Immature natural killer cell (primary cell): ENCODE results near the gene PCARE. TPM values are rescaled to one million over a fixed set of nuclear protein-coding genes. Genes with fewer than 3 reads are reported as not detected.

Source experiments
- DNase-seq, 3 donors: peaks; one replicate each; pipeline ENCODE4 v3.0.0; 2022; ENCODE audit warnings: mixed read lengths in 1 of 3
- H3K27ac Mint-ChIP-seq, 6 donors: one replicate each; pipeline ENCODE4 v1.8.0; 2020; ENCODE audit warnings: mixed read lengths in 6 of 6, mild to moderate bottlenecking in 5 of 6, inconsistent platforms in 4 of 6, moderate library complexity in 3 of 6
- H3K27me3 Mint-ChIP-seq, 3 donors: one replicate each; pipeline ENCODE4 v1.8.0; 2020 to 2021; ENCODE audit warnings: low read depth in 3 of 3, mild to moderate bottlenecking in 3 of 3, mixed read lengths in 3 of 3, moderate library complexity in 3 of 3, inconsistent platforms in 1 of 3
- H3K36me3 Mint-ChIP-seq, 3 donors: one replicate each; pipeline ENCODE4 v1.8.0; 2020; ENCODE audit warnings: mixed read lengths in 3 of 3, inconsistent platforms in 2 of 3, mild to moderate bottlenecking in 2 of 3
- H3K4me1 Mint-ChIP-seq, 2 donors: one replicate each; pipeline ENCODE4 v1.8.0; 2020; ENCODE audit warnings: inconsistent platforms in 2 of 2, mild to moderate bottlenecking in 2 of 2, mixed read lengths in 2 of 2, moderate library complexity in 1 of 2
- H3K4me3 Mint-ChIP-seq, 5 donors: one replicate each; pipeline ENCODE4 v1.8.0; 2020; ENCODE audit warnings: mild to moderate bottlenecking in 5 of 5, mixed read lengths in 5 of 5, inconsistent platforms in 3 of 5, moderate library complexity in 3 of 5
- H3K9me3 Mint-ChIP-seq, 6 donors: one replicate each; pipeline ENCODE4 v1.8.0; 2020; ENCODE audit warnings: mild to moderate bottlenecking in 6 of 6, mixed read lengths in 6 of 6, inconsistent platforms in 4 of 6, moderate library complexity in 3 of 6
- polyA plus RNA-seq, 3 donors: library from polyadenylated mRNA; unstranded; fragments of 300-500 nt; fragmentation: Illumina TruSeq; gene quantifications; one replicate each; pipeline ENCODE4 v1.2.3, GENCODE V29; 2021

The PCARE gene
- polyA plus RNA-seq, 3 donors from 2014 or later: not detected

- Mint-ChIP-seq H3K36me3 (peaks cover 32 to 58% (median 34%) of the 10 kb centered on the region in 3 donors), H3K27ac (peak overlapping the region; percentile 36 to 91 (median 57)), H3K27me3 (peaks cover 0 to 1% (median 0%) of the 10 kb centered on the region in 3 donors), H3K4me3 (peak overlapping the region; percentile 13 to 60 (median 29)), H3K4me1 (peaks cover 35 to 36% of the 10 kb centered on the region in 2 donors), H3K9me3 (no peaks in the 10 kb centered on the region)
- no peak for DNase-seq
Observed at GRCh38 chr2:29035016-29035745, 39.1 kb downstream of the PCARE start.

- H3K27ac Mint-ChIP-seq: peak overlapping the region in 2 of 6 donors; percentile 3 to 37
Observed at GRCh38 chr2:29033656-29034055, 40.7 kb downstream of the PCARE start.

GRCh38 chr2:29033172-29033571 lies 41.2 kb downstream of the PCARE start:
- H3K4me1 Mint-ChIP-seq: peaks cover 35 to 36% of the 10 kb centered on the region in 2 donors
- H3K27me3 Mint-ChIP-seq: peaks cover 0 to 3% (median 0%) of the 10 kb centered on the region in 3 donors
- peak overlapping the region in 4 of 6 donors; percentile 3 to 58 (median 33) for H3K27ac Mint-ChIP-seq
- H3K9me3 Mint-ChIP-seq: no peaks in the 10 kb centered on the region
- H3K4me3 Mint-ChIP-seq: no peak overlapping the region
- peaks cover 34 to 61% (median 35%) of the 10 kb centered on the region in 3 donors for H3K36me3 Mint-ChIP-seq
- DNase-seq: no peak

More at GRCh38 chr2:29033656-29034055, 40.7 kb downstream of the PCARE start:
- H3K36me3 Mint-ChIP-seq: peaks cover 34 to 58% (median 35%) of the 10 kb centered on the region in 3 donors
- H3K4me1 Mint-ChIP-seq: peaks cover 35 to 36% of the 10 kb centered on the region in 2 donors
- no peak for DNase-seq
- no peaks in the 10 kb centered on the region for H3K9me3 Mint-ChIP-seq
- peak overlapping the region in 1 of 5 donors; percentile 12 for H3K4me3 Mint-ChIP-seq
- peaks cover 0 to 1% (median 0%) of the 10 kb centered on the region in 3 donors for H3K27me3 Mint-ChIP-seq

GRCh38 chr2:29032189-29032588 lies 42.1 kb downstream of the PCARE start:
- peaks cover 0 to 3% (median 0%) of the 10 kb centered on the region in 3 donors for H3K27me3 Mint-ChIP-seq
- H3K9me3 Mint-ChIP-seq: no peaks in the 10 kb centered on the region
- peaks cover 35 to 61% (median 42%) of the 10 kb centered on the region in 3 donors for H3K36me3 Mint-ChIP-seq
- H3K27ac Mint-ChIP-seq: peak overlapping the region in 1 of 6 donors; percentile 77
- H3K4me1 Mint-ChIP-seq: peaks cover 35 to 36% of the 10 kb centered on the region in 2 donors
- H3K4me3 Mint-ChIP-seq: no peak overlapping the region
- no peak for DNase-seq

GRCh38 chr2:29031046-29031445 lies 43.3 kb downstream of the PCARE start:
- Mint-ChIP-seq H3K27ac (peak overlapping the region in 1 of 6 donors; percentile 75), H3K9me3 (no peaks in the 10 kb centered on the region), H3K36me3 (peaks cover 34 to 60% (median 49%) of the 10 kb centered on the region in 3 donors), H3K4me3 (no peak overlapping the region), H3K4me1 (peaks cover 29 to 32% of the 10 kb centered on the region in 2 donors), H3K27me3 (peaks cover 0 to 3% (median 0%) of the 10 kb centered on the region in 3 donors)
- DNase-seq: no peak

GRCh38 chr2:29025711-29026110 lies 48.6 kb downstream of the PCARE start:
- H3K4me3 Mint-ChIP-seq: no peak overlapping the region
- H3K36me3 Mint-ChIP-seq: peaks cover 18 to 42% (median 42%) of the 10 kb centered on the region in 3 donors
- peaks cover 0 to 2% (median 0%) of the 10 kb centered on the region in 3 donors for H3K27me3 Mint-ChIP-seq
- peaks cover 6 to 9% of the 10 kb centered on the region in 2 donors for H3K4me1 Mint-ChIP-seq
- H3K27ac Mint-ChIP-seq: peak overlapping the region in 1 of 6 donors; percentile 69
- no peak for DNase-seq
- no peaks in the 10 kb centered on the region for H3K9me3 Mint-ChIP-seq

- Mint-ChIP-seq H3K27me3 (peaks cover 0 to 2% (median 0%) of the 10 kb centered on the region in 3 donors), H3K27ac (peak overlapping the region in 2 of 6 donors; percentile 16 to 40), H3K36me3 (peaks cover 18 to 42% (median 41%) of the 10 kb centered on the region in 3 donors), H3K4me3 (no peak overlapping the region), H3K4me1 (peaks cover 6 to 14% of the 10 kb centered on the region in 2 donors), H3K9me3 (no peaks in the 10 kb centered on the region)
- no peak for DNase-seq
Observed at GRCh38 chr2:29024882-29025430, 49.4 kb downstream of the PCARE start.

GRCh38 chr2:29023188-29023587 lies 51.1 kb downstream of the PCARE start:
- Mint-ChIP-seq H3K27me3 (no peaks in the 10 kb centered on the region), H3K36me3 (peaks cover 23 to 48% (median 37%) of the 10 kb centered on the region in 3 donors), H3K4me3 (no peak overlapping the region), H3K4me1 (peaks cover 12 to 31% of the 10 kb centered on the region in 2 donors), H3K9me3 (no peaks in the 10 kb centered on the region), H3K27ac (peak overlapping the region in 1 of 6 donors; percentile 36)
- DNase-seq: no peak

GRCh38 chr2:29022679-29023078 lies 51.6 kb downstream of the PCARE start:
- Mint-ChIP-seq H3K4me1 (peaks cover 16 to 35% of the 10 kb centered on the region in 2 donors), H3K27ac (no peak overlapping the region), H3K4me3 (no peak overlapping the region), H3K27me3 (no peaks in the 10 kb centered on the region), H3K36me3 (peaks cover 23 to 49% (median 36%) of the 10 kb centered on the region in 3 donors), H3K9me3 (no peaks in the 10 kb centered on the region)
- DNase-seq: no peak

GRCh38 chr2:29021886-29022285 lies 52.4 kb downstream of the PCARE start:
- no peak for DNase-seq
- H3K9me3 Mint-ChIP-seq: no peaks in the 10 kb centered on the region
- H3K4me1 Mint-ChIP-seq: peaks cover 19 to 39% of the 10 kb centered on the region in 2 donors
- H3K27ac Mint-ChIP-seq: peak overlapping the region in 4 of 6 donors; percentile 49 to 69 (median 60)
- peaks cover 21 to 43% (median 32%) of the 10 kb centered on the region in 3 donors for H3K36me3 Mint-ChIP-seq
- no peak overlapping the region for H3K4me3 Mint-ChIP-seq
- no peaks in the 10 kb centered on the region for H3K27me3 Mint-ChIP-seq

- no peak for DNase-seq
- Mint-ChIP-seq H3K27ac (peak overlapping the region; percentile 53 to 99 (median 71)), H3K4me1 (peaks cover 56 to 79% of the 10 kb centered on the region in 2 donors), H3K36me3 (peaks cover 19 to 32% (median 25%) of the 10 kb centered on the region in 3 donors), H3K9me3 (no peaks in the 10 kb centered on the region), H3K4me3 (peak overlapping the region in 1 of 5 donors; percentile 16), H3K27me3 (peaks cover 0 to 25% (median 17%) of the 10 kb centered on the region in 3 donors)
Observed at GRCh38 chr2:29017716-29018435, 56.4 kb downstream of the PCARE start.

GRCh38 chr2:29016504-29016903 lies 57.8 kb downstream of the PCARE start:
- peaks cover 68 to 89% of the 10 kb centered on the region in 2 donors for H3K4me1 Mint-ChIP-seq

GRCh38 chr2:29015701-29016470 lies 58.4 kb downstream of the PCARE start:
- no peak for DNase-seq
- Mint-ChIP-seq H3K36me3 (peaks cover 14 to 21% (median 14%) of the 10 kb centered on the region in 3 donors), H3K4me1 (peaks cover 73 to 90% of the 10 kb centered on the region in 2 donors), H3K4me3 (peak overlapping the region; percentile 87 to 95 (median 93)), H3K27ac (peak overlapping the region; percentile 99 to 100 (median 100)), H3K27me3 (peaks cover 13 to 41% (median 37%) of the 10 kb centered on the region in 3 donors), H3K9me3 (no peaks in the 10 kb centered on the region)

More at GRCh38 chr2:29016504-29016903, 57.8 kb downstream of the PCARE start:
- peak in 2 of 3 donors; percentile 24 to 40 for DNase-seq
- H3K36me3 Mint-ChIP-seq: peaks cover 16 to 26% (median 19%) of the 10 kb centered on the region in 3 donors
- peaks cover 10 to 37% (median 30%) of the 10 kb centered on the region in 3 donors for H3K27me3 Mint-ChIP-seq
- peak overlapping the region; percentile 87 to 95 (median 93) for H3K4me3 Mint-ChIP-seq
- peak overlapping the region; percentile 99 to 100 (median 100) for H3K27ac Mint-ChIP-seq
- H3K9me3 Mint-ChIP-seq: no peaks in the 10 kb centered on the region
